ENCODE results near the gene LDLR.
"Not testable (repeated sequence)": the region's sequence is repeated elsewhere in the genome, so short reads cannot be mapped to it uniquely, and the experiment has no call there.

LDLR gene

DNA sequence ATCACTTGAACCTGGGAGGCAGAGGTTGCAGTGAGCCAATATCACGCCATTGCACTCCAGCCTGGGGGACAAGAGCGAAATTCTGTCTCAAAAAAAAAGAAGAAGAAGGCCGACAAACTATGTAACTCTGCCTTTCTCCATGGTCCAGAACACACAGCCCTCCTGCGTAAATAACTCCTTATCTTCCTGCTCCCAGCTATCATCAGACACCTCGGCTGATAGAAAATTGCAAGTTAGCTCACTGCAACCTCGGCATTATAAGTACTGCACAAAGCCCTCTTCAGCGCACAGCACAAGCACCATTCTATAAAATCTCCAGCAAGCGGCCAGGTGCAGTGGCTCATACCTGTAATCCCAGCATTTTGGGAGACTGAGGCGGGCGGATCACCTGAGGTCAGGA is 14.4 kb downstream of the LDLR start:
- H3K4me1 ChIP-seq (ENCODE audit: insufficient read depth, low read length); H3K9ac ChIP-seq (ENCODE audit: low read depth, low read length); H3K9me3 ChIP-seq (ENCODE audit: control insufficient read depth, insufficient read depth, low read length): not testable (repeated sequence)
- peaks cover 52% of the 10 kb centered on the region for H3K36me3 ChIP-seq (ENCODE audit: insufficient read depth, low read length)

DNA sequence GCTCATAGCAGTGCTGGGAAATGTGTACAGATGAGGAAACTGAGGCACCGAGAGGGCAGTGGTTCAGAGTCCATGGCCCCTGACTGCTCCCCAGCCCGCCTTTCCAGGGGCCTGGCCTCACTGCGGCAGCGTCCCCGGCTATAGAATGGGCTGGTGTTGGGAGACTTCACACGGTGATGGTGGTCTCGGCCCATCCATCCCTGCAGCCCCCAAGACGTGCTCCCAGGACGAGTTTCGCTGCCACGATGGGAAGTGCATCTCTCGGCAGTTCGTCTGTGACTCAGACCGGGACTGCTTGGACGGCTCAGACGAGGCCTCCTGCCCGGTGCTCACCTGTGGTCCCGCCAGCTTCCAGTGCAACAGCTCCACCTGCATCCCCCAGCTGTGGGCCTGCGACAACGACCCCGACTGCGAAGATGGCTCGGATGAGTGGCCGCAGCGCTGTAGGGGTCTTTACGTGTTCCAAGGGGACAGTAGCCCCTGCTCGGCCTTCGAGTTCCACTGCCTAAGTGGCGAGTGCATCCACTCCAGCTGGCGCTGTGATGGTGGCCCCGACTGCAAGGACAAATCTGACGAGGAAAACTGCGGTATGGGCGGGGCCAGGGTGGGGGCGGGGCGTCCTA is 15.9 kb downstream of the LDLR start:
- peaks cover 61% of the 10 kb centered on the region for H3K36me3 ChIP-seq (ENCODE audit: insufficient read depth, low read length)
- H3K9ac ChIP-seq (ENCODE audit: low read depth, low read length), result no peak overlapping the region
- no peaks in the 10 kb centered on the region for H3K9me3 ChIP-seq (ENCODE audit: control insufficient read depth, insufficient read depth, low read length)
- no peaks in the 10 kb centered on the region for H3K4me1 ChIP-seq (ENCODE audit: insufficient read depth, low read length)

DNA sequence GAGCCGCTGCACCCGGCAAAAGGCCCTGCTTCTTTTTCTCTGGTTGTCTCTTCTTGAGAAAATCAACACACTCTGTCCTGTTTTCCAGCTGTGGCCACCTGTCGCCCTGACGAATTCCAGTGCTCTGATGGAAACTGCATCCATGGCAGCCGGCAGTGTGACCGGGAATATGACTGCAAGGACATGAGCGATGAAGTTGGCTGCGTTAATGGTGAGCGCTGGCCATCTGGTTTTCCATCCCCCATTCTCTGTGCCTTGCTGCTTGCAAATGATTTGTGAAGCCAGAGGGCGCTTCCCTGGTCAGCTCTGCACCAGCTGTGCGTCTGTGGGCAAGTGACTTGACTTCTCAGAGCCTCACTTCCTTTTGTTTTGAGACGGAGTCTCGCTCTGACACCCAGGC is 17.2 kb downstream of the LDLR start:
- H3K4me1 ChIP-seq (ENCODE audit: insufficient read depth, low read length), result no peaks in the 10 kb centered on the region
- H3K36me3 ChIP-seq (ENCODE audit: insufficient read depth, low read length), result peaks cover 68% of the 10 kb centered on the region
- H3K9me3 ChIP-seq (ENCODE audit: control insufficient read depth, insufficient read depth, low read length), result no peaks in the 10 kb centered on the region
- H3K9ac ChIP-seq (ENCODE audit: low read depth, low read length), result no peak overlapping the region

DNA sequence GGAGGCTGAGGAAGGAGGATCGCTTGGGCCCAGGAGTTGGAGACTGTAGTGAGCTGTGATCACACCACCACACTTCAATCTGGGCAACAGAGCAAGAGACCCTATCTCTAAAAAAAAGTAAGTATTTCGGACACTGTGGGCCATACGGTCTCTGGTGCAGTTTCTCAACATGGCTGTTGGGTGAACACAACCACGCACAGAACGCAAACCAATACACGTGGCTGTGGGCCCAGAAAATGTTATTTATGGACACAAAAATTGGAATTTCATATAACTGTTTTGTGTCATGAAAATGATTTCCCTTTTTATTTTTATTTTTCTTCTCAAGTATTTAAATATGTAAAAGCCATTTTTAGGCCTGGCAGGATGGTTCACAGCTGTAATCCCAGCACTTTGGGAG is 19.5 kb downstream of the LDLR start:
- H3K9me3 ChIP-seq (ENCODE audit: control insufficient read depth, insufficient read depth, low read length), result no peaks in the 10 kb centered on the region
- no peaks in the 10 kb centered on the region for H3K4me1 ChIP-seq (ENCODE audit: insufficient read depth, low read length)
- H3K9ac ChIP-seq (ENCODE audit: low read depth, low read length), result no peak overlapping the region
- H3K36me3 ChIP-seq (ENCODE audit: insufficient read depth, low read length), result peaks cover 72% of the 10 kb centered on the region

DNA sequence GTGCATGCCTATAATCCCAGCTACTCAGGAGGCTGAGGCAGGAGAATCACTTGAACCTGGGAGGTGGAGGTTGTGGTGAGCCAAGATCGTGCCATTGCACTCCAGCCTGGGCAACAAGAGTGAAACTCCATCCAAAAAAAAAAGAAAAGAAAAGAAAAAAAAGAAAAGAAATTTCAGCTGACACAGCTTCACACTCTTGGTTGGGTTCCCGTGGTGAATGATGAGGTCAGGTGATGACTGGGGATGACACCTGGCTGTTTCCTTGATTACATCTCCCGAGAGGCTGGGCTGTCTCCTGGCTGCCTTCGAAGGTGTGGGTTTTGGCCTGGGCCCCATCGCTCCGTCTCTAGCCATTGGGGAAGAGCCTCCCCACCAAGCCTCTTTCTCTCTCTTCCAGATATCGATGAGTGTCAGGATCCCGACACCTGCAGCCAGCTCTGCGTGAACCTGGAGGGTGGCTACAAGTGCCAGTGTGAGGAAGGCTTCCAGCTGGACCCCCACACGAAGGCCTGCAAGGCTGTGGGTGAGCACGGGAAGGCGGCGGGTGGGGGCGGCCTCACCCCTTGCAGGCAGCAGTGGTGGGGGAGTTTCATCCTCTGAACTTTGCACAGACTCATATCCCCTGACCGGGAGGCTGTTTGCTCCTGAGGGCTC is 22.0 kb downstream of the LDLR start:
- Histone ChIP-seq H3K36me3 (ENCODE audit: insufficient read depth, low read length) (peaks cover 74% of the 10 kb centered on the region), H3K4me1 (ENCODE audit: insufficient read depth, low read length) (no peaks in the 10 kb centered on the region), H3K9ac (ENCODE audit: low read depth, low read length) (no peak overlapping the region)

DNA sequence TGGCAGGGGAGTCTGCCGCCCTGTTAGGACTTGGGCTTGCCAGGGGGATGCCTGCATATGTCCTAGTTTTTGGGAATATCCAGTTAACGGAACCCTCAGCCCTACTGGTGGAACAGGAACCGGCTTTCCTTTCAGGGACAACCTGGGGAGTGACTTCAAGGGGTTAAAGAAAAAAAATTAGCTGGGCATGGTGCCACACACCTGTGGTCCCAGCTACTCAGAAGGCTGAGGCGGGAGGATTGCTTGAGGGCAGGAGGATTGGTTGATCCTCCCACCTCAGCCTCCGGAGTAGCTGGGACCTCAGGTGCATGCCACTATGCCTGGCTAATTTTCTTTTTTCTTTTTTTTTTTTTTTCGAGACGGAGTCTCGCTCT is 22.5 kb downstream of the LDLR start:
- Histone ChIP-seq H3K9ac (ENCODE audit: low read depth, low read length) (no peak overlapping the region), H3K9me3 (ENCODE audit: control insufficient read depth, insufficient read depth, low read length) (no peaks in the 10 kb centered on the region), H3K4me1 (ENCODE audit: insufficient read depth, low read length) (no peaks in the 10 kb centered on the region), H3K36me3 (ENCODE audit: insufficient read depth, low read length) (peaks cover 69% of the 10 kb centered on the region)

More for the DNA sequence above, 22.0 kb downstream of the LDLR start:
- H3K9me3 ChIP-seq (ENCODE audit: control insufficient read depth, insufficient read depth, low read length), result no peaks in the 10 kb centered on the region

DNA sequence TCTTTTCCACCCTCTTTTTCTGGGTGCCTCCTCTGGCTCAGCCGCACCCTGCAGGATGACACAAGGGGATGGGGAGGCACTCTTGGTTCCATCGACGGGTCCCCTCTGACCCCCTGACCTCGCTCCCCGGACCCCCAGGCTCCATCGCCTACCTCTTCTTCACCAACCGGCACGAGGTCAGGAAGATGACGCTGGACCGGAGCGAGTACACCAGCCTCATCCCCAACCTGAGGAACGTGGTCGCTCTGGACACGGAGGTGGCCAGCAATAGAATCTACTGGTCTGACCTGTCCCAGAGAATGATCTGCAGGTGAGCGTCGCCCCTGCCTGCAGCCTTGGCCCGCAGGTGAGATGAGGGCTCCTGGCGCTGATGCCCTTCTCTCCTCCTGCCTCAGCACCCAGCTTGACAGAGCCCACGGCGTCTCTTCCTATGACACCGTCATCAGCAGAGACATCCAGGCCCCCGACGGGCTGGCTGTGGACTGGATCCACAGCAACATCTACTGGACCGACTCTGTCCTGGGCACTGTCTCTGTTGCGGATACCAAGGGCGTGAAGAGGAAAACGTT is 24.0 kb downstream of the LDLR start:
- Histone ChIP-seq H3K36me3 (ENCODE audit: insufficient read depth, low read length) (peaks cover 64% of the 10 kb centered on the region), H3K9ac (ENCODE audit: low read depth, low read length) (no peak overlapping the region), H3K4me1 (ENCODE audit: insufficient read depth, low read length) (no peaks in the 10 kb centered on the region), H3K9me3 (ENCODE audit: control insufficient read depth, insufficient read depth, low read length) (no peaks in the 10 kb centered on the region)

DNA sequence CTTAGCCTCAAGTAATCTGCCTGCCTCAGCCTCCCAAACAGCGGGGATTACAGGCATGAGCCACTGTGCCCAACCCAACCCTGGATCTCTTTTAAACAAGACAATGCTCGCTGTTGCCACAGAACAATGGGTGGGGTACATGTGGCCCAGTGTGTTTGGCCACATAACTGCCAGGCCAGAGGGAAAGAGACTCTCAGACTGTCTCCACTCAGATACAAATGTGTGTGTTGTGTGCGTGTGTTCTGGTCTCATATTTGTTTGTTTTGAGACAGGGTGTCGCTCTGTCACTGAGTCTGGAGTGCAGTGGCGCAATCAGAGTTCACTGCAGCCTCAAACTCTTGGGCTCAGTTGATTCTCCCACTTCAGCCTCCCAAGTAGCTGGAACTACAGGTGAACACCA is 25.8 kb downstream of the LDLR start:
- Histone ChIP-seq H3K4me1 (ENCODE audit: insufficient read depth, low read length) (no peaks in the 10 kb centered on the region), H3K9ac (ENCODE audit: low read depth, low read length) (no peak overlapping the region), H3K36me3 (ENCODE audit: insufficient read depth, low read length) (peaks cover 61% of the 10 kb centered on the region), H3K9me3 (ENCODE audit: control insufficient read depth, insufficient read depth, low read length) (no peaks in the 10 kb centered on the region)

DNA sequence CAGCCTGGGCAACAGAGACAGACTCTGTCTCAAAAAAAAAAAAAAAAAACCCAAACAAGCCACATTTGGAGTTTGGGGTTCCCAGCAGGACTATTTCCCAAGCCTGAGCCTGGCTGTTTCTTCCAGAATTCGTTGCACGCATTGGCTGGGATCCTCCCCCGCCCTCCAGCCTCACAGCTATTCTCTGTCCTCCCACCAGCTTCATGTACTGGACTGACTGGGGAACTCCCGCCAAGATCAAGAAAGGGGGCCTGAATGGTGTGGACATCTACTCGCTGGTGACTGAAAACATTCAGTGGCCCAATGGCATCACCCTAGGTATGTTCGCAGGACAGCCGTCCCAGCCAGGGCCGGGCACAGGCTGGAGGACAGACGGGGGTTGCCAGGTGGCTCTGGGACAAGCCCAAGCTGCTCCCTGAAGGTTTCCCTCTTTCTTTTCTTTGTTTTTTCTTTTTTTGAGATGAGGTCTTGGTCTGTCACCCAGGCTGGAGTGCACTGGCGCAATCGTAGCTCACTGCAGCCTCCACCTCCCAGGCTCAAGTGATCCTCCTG is 26.7 kb downstream of the LDLR start:
- H3K4me1 ChIP-seq (ENCODE audit: insufficient read depth, low read length), result no peaks in the 10 kb centered on the region
- H3K9ac ChIP-seq (ENCODE audit: low read depth, low read length), result no peak overlapping the region
- H3K9me3 ChIP-seq (ENCODE audit: control insufficient read depth, insufficient read depth, low read length), result no peaks in the 10 kb centered on the region
- H3K36me3 ChIP-seq (ENCODE audit: insufficient read depth, low read length), result peaks cover 61% of the 10 kb centered on the region

DNA sequence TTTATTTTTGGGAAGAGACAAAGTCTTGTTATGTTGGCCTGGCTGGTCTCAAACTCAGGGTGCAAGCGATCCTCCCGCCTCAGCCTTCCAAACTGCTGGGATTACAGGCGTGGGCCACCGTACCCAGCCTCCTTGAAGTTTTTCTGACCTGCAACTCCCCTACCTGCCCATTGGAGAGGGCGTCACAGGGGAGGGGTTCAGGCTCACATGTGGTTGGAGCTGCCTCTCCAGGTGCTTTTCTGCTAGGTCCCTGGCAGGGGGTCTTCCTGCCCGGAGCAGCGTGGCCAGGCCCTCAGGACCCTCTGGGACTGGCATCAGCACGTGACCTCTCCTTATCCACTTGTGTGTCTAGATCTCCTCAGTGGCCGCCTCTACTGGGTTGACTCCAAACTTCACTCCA is 27.2 kb downstream of the LDLR start:
- no peak overlapping the region for H3K9ac ChIP-seq (ENCODE audit: low read depth, low read length)
- H3K9me3 ChIP-seq (ENCODE audit: control insufficient read depth, insufficient read depth, low read length), result no peaks in the 10 kb centered on the region
- peaks cover 56% of the 10 kb centered on the region for H3K36me3 ChIP-seq (ENCODE audit: insufficient read depth, low read length)
- H3K4me1 ChIP-seq (ENCODE audit: insufficient read depth, low read length), result no peaks in the 10 kb centered on the region

DNA sequence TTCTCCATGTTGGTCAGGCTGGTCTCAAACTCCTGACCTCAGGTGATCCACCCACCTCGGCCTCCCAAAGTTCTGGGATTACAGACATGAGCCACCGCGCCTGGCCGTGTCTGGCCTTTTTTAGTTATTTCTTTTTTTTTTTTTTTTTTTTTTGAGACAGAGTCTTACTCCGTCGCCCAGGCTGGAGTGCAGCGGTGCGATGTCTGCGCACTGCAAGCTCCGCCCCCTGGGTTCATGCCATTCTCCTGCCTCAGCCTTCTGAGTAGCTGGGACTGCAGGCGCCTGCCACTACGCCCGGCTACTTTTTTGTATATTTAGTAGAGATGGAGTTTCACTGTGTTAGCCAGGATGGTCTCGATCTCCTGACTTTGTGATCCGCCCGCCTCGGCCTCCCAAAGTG is 32.7 kb downstream of the LDLR start:
- H3K36me3 ChIP-seq (ENCODE audit: insufficient read depth, low read length), result peaks cover 37% of the 10 kb centered on the region
- not testable (repeated sequence) for H3K9ac ChIP-seq (ENCODE audit: low read depth, low read length); H3K9me3 ChIP-seq (ENCODE audit: control insufficient read depth, insufficient read depth, low read length); H3K4me1 ChIP-seq (ENCODE audit: insufficient read depth, low read length)

DNA sequence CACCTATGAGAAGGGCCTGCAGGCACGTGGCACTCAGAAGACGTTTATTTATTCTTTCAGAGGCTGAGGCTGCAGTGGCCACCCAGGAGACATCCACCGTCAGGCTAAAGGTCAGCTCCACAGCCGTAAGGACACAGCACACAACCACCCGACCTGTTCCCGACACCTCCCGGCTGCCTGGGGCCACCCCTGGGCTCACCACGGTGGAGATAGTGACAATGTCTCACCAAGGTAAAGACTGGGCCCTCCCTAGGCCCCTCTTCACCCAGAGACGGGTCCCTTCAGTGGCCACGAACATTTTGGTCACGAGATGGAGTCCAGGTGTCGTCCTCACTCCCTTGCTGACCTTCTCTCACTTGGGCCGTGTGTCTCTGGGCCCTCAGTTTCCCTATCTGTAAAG is 33.9 kb downstream of the LDLR start:
- Histone ChIP-seq H3K9me3 (ENCODE audit: control insufficient read depth, insufficient read depth, low read length) (no peaks in the 10 kb centered on the region), H3K9ac (ENCODE audit: low read depth, low read length) (no peak overlapping the region), H3K4me1 (ENCODE audit: insufficient read depth, low read length) (no peaks in the 10 kb centered on the region), H3K36me3 (ENCODE audit: insufficient read depth, low read length) (peaks cover 44% of the 10 kb centered on the region)

DNA sequence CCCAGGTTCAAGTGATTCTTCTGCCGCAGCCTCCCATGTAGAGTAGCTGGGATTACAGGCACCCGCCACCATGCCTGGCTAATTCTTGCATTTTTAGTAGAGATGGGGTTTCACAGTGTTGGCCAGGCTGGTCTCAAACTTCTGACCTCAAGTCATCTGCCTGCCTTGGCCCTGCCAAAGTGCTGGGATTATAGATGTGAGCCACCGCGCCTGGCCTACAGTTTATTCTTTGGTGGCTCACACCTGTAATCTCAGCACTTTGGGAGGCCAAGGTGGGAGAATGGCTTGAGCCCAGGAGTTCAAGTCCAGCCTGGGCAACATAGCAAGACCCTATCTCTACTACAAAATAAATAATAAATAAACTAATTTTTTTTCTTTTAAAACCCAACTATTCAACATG is 34.9 kb downstream of the LDLR start:
- peaks cover 42% of the 10 kb centered on the region for H3K36me3 ChIP-seq (ENCODE audit: insufficient read depth, low read length)
- not testable (repeated sequence) for H3K9me3 ChIP-seq (ENCODE audit: control insufficient read depth, insufficient read depth, low read length)

DNA sequence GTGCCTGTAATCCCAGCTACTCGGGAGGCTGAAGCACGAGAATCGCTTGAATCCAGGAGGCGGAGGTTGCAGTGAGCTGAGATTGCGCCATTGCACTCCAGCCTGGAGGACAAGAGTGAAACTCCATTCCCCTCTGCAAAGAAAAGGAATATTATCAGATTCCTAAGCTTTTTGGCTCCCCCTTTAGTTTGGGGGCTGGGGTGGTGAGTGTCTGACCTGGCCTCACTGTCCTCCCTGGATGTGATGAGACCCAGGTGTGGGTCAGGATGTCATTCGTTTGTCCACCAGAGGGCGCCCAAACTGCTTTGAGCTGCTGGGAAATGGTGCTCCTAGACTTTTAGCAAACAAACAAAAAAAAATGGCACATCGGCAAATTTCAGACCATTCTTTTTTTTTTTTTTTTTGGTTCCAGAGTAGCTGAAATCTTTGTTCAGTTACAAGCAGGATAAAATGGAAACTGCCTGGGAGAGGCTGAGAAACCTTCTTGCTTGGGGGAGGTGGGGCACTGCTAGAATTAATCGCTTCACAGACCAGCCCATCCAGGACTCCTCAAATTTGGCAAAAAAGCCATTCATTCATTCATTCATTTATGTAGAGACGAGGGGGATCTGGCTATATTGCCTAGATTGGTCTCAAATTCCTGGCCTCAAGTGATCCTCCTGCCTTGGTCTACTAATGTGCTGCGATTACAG is 36.9 kb downstream of the LDLR start:
- H3K9me3 ChIP-seq (ENCODE audit: control insufficient read depth, insufficient read depth, low read length), result no peaks in the 10 kb centered on the region
- no peak overlapping the region for H3K9ac ChIP-seq (ENCODE audit: low read depth, low read length)
- H3K4me1 ChIP-seq (ENCODE audit: insufficient read depth, low read length), result no peaks in the 10 kb centered on the region
- H3K36me3 ChIP-seq (ENCODE audit: insufficient read depth, low read length), result peaks cover 36% of the 10 kb centered on the region

More for the DNA sequence above, 34.9 kb downstream of the LDLR start:
- H3K9ac ChIP-seq (ENCODE audit: low read depth, low read length); H3K4me1 ChIP-seq (ENCODE audit: insufficient read depth, low read length): not testable (repeated sequence)

DNA sequence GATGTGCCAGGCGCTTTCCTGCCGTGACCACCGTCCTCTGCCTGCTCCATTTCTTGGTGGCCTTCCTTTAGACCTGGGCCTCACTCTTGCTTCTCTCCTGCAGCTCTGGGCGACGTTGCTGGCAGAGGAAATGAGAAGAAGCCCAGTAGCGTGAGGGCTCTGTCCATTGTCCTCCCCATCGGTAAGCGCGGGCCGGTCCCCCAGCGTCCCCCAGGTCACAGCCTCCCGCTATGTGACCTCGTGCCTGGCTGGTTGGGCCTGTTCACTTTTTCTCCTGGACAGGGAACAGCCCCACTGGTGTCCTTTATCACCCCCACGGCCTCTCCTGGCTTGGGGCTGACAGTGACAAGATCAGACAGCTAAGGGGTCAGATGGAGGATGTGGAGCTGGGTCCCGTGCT is 38.6 kb downstream of the LDLR start:
- no peaks in the 10 kb centered on the region for H3K4me1 ChIP-seq (ENCODE audit: insufficient read depth, low read length)
- H3K36me3 ChIP-seq (ENCODE audit: insufficient read depth, low read length), result peaks cover 44% of the 10 kb centered on the region
- H3K9ac ChIP-seq (ENCODE audit: low read depth, low read length), result no peak overlapping the region
- H3K9me3 ChIP-seq (ENCODE audit: control insufficient read depth, insufficient read depth, low read length), result no peaks in the 10 kb centered on the region
